ENCODE measurements around the gene GET4. TPM values are rescaled to one million over a fixed set of nuclear protein-coding genes. Genes with fewer than 3 reads are reported as not detected.

GET4 gene
- total and polyA plus RNA-seq, 2 of the 8 experiments (the other 6 are each of a cell fraction or from before 2014, with no cell fraction given): 56.7 to 74.1 TPM

- no peaks in the 10 kb centered on the region for H3K23me2 ChIP-seq (ENCODE audit: low read depth, low read length)
- 87% methylated on average over 13 of the region's 14 CpGs; no CpG with 5 or more reads in 1 of the 2 experiments for WGBS, 2 experiments (ENCODE audit: extremely low coverage in 1 of 2, insufficient coverage in 1 of 2, insufficient read length in 1 of 2, insufficient replicate concordance in 2 of 2, low coverage in 1 of 2, low lambda C conversion rate in 2 of 2, missing lambda C conversion rate in 1 of 2)
- no peaks in the 10 kb centered on the region for H4K20me1 ChIP-seq (replicated peaks in 1 of 2; ENCODE audit: control insufficient read depth in 1 of 2, insufficient read depth in 2 of 2, low read length in 2 of 2)
- no peak overlapping the region for H3K56ac ChIP-seq (replicated peaks; ENCODE audit: insufficient read length, low read depth, low read length)
- H4K5ac ChIP-seq (ENCODE audit: insufficient read length, low read depth, low read length): no peak overlapping the region
- DNase-seq (ENCODE audit: low read depth in 1 of 2, low spot score in 2 of 2) (no peak), FAIRE-seq (no peak)
- no peak overlapping the region for H4K91ac ChIP-seq (replicated peaks; ENCODE audit: insufficient read length, low read length)
- H4K8ac ChIP-seq (ENCODE audit: extremely low read depth, insufficient read depth, low read length): no peak overlapping the region
- no peak overlapping the region for H2BK120ac ChIP-seq (replicated peaks; ENCODE audit: low read depth, low read length)
- H3K9ac ChIP-seq (replicated peaks in 1 of 4; ENCODE audit: extremely low read depth in 1 of 4, low read depth in 3 of 4, low read length in 3 of 4): no peak overlapping the region; a peak in 1 of 7 replicates
- no peak overlapping the region for H3K4me2 ChIP-seq (ENCODE audit: insufficient read depth in 1 of 2, low read depth in 2 of 2, low read length in 2 of 2)
- no peaks in the 10 kb centered on the region for H3K79me1 ChIP-seq (ENCODE audit: low read depth, low read length)
- H2AK5ac ChIP-seq (ENCODE audit: low read depth, low read length): no peak overlapping the region
- H3K79me2 ChIP-seq (ENCODE audit: control insufficient read depth in 1 of 2, insufficient read depth in 2 of 2, low read length in 2 of 2): no peaks in the 10 kb centered on the region
- no peak overlapping the region for H3K18ac ChIP-seq (ENCODE audit: extremely low read depth, low read length)
- H3K27ac ChIP-seq (ENCODE audit: low read depth, low read length): no peak overlapping the region
- H2BK15ac ChIP-seq (ENCODE audit: low read length): no peak overlapping the region
- H3K27me3 ChIP-seq (replicated peaks in 1 of 4; ENCODE audit: control insufficient read depth in 3 of 4, extremely low read depth in 1 of 4, insufficient read depth in 3 of 4, low read length in 3 of 4): no peaks in the 10 kb centered on the region
- H2AFZ ChIP-seq (ENCODE audit: low read length): no peak overlapping the region
- ChIA-PET CTCF (ENCODE audit: partially characterized antibody) (interaction anchor here (1.5 kb wide), 1 partner anchor 148 kb away, joined by 3 read pairs; no protein-coding TSS in a partner anchor), POLR2A (ENCODE audit: partially characterized antibody) (interaction anchor here (1.2 to 1.6 kb wide), 2 partner anchors 15 to 37 kb away, joined by 3 to 4 read pairs; no protein-coding TSS in a partner anchor)
- no peaks in the 10 kb centered on the region for H3K36me3 ChIP-seq (ENCODE audit: control insufficient read depth in 2 of 4, insufficient read depth in 4 of 4, low read length in 3 of 4)
- H3K14ac ChIP-seq (ENCODE audit: insufficient read length): no peak overlapping the region
- no peaks in the 10 kb centered on the region for H3K4me1 ChIP-seq (replicated peaks in 1 of 4; ENCODE audit: control insufficient read depth in 3 of 4, insufficient read depth in 4 of 4, low read length in 3 of 4)
- H2BK12ac ChIP-seq (ENCODE audit: low read depth, low read length): no peak overlapping the region
- no peak overlapping the region for H3K23ac ChIP-seq (ENCODE audit: insufficient read length)
- no peak overlapping the region for H2BK20ac ChIP-seq (ENCODE audit: low read length)
- no peak overlapping the region for H3K4me3 ChIP-seq (ENCODE audit: extremely low read depth in 1 of 4, insufficient read depth in 2 of 4, low read depth in 3 of 4, low read length in 4 of 4)
- TF ChIP-seq TAF7 (optimal IDR thresholded peaks at IDR 0.05; ENCODE audit: borderline replicate concordance, low read depth, low read length) (no peak), SP4 (IDR thresholded peaks at IDR 0.05; ENCODE audit: low read length) (no peak), POLR2AphosphoS5 (IDR thresholded peaks at IDR 0.05; ENCODE audit: low read depth, low read length) (no peak)
- H3K4ac ChIP-seq (replicated peaks; ENCODE audit: insufficient read length, low read depth, low read length): no peak overlapping the region
- H2BK5ac ChIP-seq (ENCODE audit: low read depth, low read length): no peak overlapping the region
- no peaks in the 10 kb centered on the region for H3K9me3 ChIP-seq (ENCODE audit: insufficient read depth in 2 of 2, low read depth in 1 of 2, low read length in 1 of 2)
Observed at GRCh38 chr7:929311-929711, 53.0 kb downstream of the GET4 start.

All from H1 (cell line).